ENCODE results near the gene CCDC136.

- TF ChIP-seq POLR2A (IDR thresholded peaks at IDR 0.05) = no peak
- TF ChIP-seq, protein P1, sequence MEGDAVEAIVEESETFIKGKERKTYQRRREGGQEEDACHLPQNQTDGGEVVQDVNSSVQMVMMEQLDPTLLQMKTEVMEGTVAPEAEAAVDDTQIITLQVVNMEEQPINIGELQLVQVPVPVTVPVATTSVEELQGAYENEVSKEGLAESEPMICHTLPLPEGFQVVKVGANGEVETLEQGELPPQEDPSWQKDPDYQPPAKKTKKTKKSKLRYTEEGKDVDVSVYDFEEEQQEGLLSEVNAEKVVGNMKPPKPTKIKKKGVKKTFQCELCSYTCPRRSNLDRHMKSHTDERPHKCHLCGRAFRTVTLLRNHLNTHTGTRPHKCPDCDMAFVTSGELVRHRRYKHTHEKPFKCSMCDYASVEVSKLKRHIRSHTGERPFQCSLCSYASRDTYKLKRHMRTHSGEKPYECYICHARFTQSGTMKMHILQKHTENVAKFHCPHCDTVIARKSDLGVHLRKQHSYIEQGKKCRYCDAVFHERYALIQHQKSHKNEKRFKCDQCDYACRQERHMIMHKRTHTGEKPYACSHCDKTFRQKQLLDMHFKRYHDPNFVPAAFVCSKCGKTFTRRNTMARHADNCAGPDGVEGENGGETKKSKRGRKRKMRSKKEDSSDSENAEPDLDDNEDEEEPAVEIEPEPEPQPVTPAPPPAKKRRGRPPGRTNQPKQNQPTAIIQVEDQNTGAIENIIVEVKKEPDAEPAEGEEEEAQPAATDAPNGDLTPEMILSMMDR (IDR thresholded peaks at IDR 0.05) = no peak
These were observed 35.6 kb downstream of the CCDC136 start for GRCh38 chr7:128827248-128827958.
